SK-N-SH treated with all-trans-retinoic acid at 6 μM for 48 hours (cell line): ENCODE data around the gene HERC2.

Experiments used
- CSDC2 ChIP-seq: fragments of 250-450 bp; sonication (Bioruptor Pico); IDR thresholded peaks from 2 replicates; pipeline ENCODE4 v1.5.0; 2020; ENCODE audit warnings: mild to moderate bottlenecking, moderate library complexity
- CSRNP3 ChIP-seq: fragments of 250-450 bp; sonication (Bioruptor Pico); IDR thresholded peaks from 2 replicates; pipeline ENCODE4 v1.5.1; 2021; ENCODE audit warnings: mild to moderate bottlenecking, moderate library complexity
- ZFP30 ChIP-seq: fragments of 450-650 bp; formaldehyde crosslinking; IDR thresholded peaks from 2 replicates; pipeline ENCODE4 v1.5.0; 2022; ENCODE audit warnings: mild to moderate bottlenecking, moderate library complexity

- TF ChIP-seq ZFP30 (no peak), CSDC2 (CRISPR knock-in tag) (no peak), CSRNP3 (CRISPR knock-in tag) (no peak)
These were observed 48.5 kb downstream of the HERC2 start for GRCh38 chr15:28273468-28273867.
